ENCODE data around the gene TRIM25.

TRIM25 gene

DNA sequence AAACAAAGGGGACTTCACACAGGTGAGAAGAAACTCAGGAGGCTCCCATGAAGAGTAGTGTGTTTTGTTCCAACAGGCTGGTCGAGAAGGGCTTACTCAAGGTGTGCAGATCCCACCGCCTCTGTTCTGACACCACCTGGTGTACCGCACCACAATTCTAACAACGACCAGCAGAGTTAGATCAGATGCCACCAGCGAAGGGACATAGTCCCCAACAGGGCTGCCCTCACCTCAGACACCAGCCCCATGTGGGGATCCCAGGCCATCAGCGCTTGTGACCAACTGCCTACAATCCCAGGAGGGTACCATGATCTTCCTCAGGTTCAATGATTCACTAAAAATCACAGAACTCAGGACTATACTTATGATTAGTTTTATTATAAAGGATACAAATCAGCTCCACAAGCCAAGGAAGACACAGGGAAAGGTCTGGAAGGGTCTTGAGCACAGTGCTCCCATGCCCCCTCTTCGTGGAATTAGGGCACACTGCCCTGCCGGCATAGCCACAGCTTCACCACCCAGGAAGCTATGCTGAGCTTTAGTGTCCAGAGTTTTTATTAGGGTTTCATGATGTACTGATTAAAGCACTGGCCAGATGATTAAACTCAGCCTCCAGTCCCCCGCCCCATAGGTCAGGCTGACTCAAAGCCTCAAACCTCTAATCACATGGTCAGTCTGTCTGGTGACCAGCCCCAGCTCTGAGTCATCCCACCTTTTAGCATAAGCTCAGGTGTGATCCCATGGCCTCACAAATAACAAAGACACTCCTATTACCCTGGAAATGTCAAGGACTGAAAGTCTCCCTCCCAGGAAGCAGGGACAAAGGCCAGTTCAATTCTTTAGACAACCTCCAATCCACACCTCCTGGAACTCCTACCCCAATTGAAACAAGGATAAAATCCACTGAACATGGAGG is 26.0 kb downstream of the TRIM25 start:
- FAIRE-seq (no peak), DNase-seq (ENCODE audit: insufficient read length, low spot score) (no peak)
- TF ChIP-seq CTCF (IDR thresholded peaks at IDR 0.05; ENCODE audit: insufficient read depth, missing control alignments) = no peak

- DNase-seq (ENCODE audit: insufficient read length, low spot score) (no peak), FAIRE-seq (no peak)
- TF ChIP-seq CTCF (IDR thresholded peaks at IDR 0.05; ENCODE audit: insufficient read depth, missing control alignments) = no peak
These were observed 26.7 kb downstream of the TRIM25 start for GRCh38 chr17:56887105-56887504.

DNA sequence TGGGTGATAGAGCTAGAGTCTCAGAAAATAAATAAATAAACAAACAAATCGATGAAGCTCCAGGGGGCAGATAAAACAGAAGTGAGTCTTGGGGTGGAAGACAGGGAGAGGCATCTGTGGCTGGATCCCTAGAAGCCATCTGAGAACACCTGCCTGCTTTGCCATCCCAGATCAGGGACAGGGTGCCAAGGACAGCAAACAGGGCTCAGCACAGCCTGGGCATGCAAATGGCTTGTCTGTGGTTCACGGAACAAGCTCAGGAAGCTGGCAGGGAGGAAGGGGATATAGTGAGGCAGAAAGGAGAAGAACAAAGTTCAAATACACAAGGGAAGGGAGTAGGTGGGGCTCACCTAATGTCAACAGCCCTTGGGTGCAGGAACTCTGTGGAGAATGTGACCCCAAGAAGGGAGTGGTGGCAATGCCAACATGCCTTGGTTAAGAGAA is 27.5 kb downstream of the TRIM25 start:
- no peak for FAIRE-seq
- DNase-seq (ENCODE audit: insufficient read length, low spot score) = no peak
- no peak for TF ChIP-seq CTCF (IDR thresholded peaks at IDR 0.05; ENCODE audit: insufficient read depth, missing control alignments)

GRCh38 chr17:56885312-56885657 is 28.6 kb downstream of the TRIM25 start:
- no peak for DNase-seq (ENCODE audit: insufficient read length, low spot score)
- FAIRE-seq = no peak
- TF ChIP-seq CTCF (IDR thresholded peaks at IDR 0.05; ENCODE audit: insufficient read depth, missing control alignments) = no peak

- TF ChIP-seq CTCF (IDR thresholded peaks at IDR 0.05; ENCODE audit: insufficient read depth, missing control alignments) = no peak
- DNase-seq (ENCODE audit: insufficient read length, low spot score) (no peak), FAIRE-seq (no peak)
These were observed 29.2 kb downstream of the TRIM25 start for GRCh38 chr17:56884483-56885311.

GRCh38 chr17:56883616-56884015 is 30.2 kb downstream of the TRIM25 start:
- FAIRE-seq (no peak), DNase-seq (ENCODE audit: insufficient read length, low spot score) (no peak)
- TF ChIP-seq CTCF (IDR thresholded peaks at IDR 0.05; ENCODE audit: insufficient read depth, missing control alignments) = no peak

Data from D721Med (cell line).